Endothelial cell of umbilical vein (primary cell): Measurements from ENCODE around the gene BPIFB3. TPM values are rescaled to one million over a fixed set of nuclear protein-coding genes. Genes with fewer than 3 reads are reported as not detected.

ENCODE experiments used
- BruUV-seq: library from RNA; stranded (reverse); fragments of 400-500 nt; replicated peaks from 2 replicates; lab custom pipeline; 2021; lab: Mats Ljungman, UMichigan
- CTCF ChIA-PET: fragments of 300-600, 350-600 bp; sonication (Branson Sonifier 250); formaldehyde crosslinking; loops from one replicate; lab custom pipeline; 2021; ENCODE audit warnings: antibody characterized with exemption, inconsistent platforms; lab: Charles Lee
- POLR2A ChIA-PET: fragments of 300-600, 350-600 bp; sonication (Branson Sonifier 250); formaldehyde crosslinking; loops from one replicate; lab custom pipeline; 2021; ENCODE audit warnings: antibody characterized with exemption, inconsistent platforms; lab: Charles Lee
- DNase-seq: peaks from one replicate; pipeline ENCODE4 v3.0.0-alpha.2; 2011; ENCODE audit warnings: low read depth, low spot score
- FAIRE-seq: peaks from 2 replicates; lab custom pipeline; 2011; peaks lifted over from hg19 to GRCh38; lab: Jason Lieb, UNC
- H2AFZ ChIP-seq: 2 replicates; pipeline ENCODE4 v1.6.0; 2012; ENCODE audit warnings: low read depth, low read length, control low read depth, inconsistent platforms
- H3K27ac ChIP-seq: 2 replicates; pipeline ENCODE4 v1.5.1; 2011; ENCODE audit warnings: low read depth, mild to moderate bottlenecking, control low read depth, low read length, moderate library complexity; ENCODE audit not compliant: insufficient read depth
- H3K27me3 ChIP-seq, 2 experiments: 2 replicates each; pipeline versions ENCODE4 v1.6.0 to v1.6.1; 2011; ENCODE audit warnings: low read length in 2 of 2, mixed read lengths in 1 of 2; ENCODE audit not compliant: control insufficient read depth in 2 of 2, insufficient read depth in 2 of 2
- H3K36me3 ChIP-seq, 2 experiments: 2 replicates in 1 of 2; 3 replicates in 1 of 2; pipeline ENCODE4 v1.5.1; 2011; ENCODE audit warnings: low read length in 2 of 2, mild to moderate bottlenecking in 1 of 2, moderate library complexity in 1 of 2; ENCODE audit not compliant: control insufficient read depth in 2 of 2, insufficient read depth in 2 of 2; ENCODE audit errors: extremely low read depth in 1 of 2
- H3K4me1 ChIP-seq: 3 replicates; pipeline ENCODE4 v1.5.1; 2011; ENCODE audit warnings: mild to moderate bottlenecking, low read length; ENCODE audit not compliant: control insufficient read depth, insufficient read depth; ENCODE audit errors: extremely low read depth
- H3K4me2 ChIP-seq: 2 replicates; pipeline ENCODE4 v1.6.1; 2011; ENCODE audit warnings: low read length, control low read depth, mixed read lengths; ENCODE audit not compliant: insufficient read depth
- H3K4me3 ChIP-seq, 3 experiments: fragments of 200-600 bp in 1 of 3; sonication (generic), shearing (Covaris generic) in 1 of 3; replicated peaks in 1 of 3; 2 replicates each; pipeline ENCODE4 v1.5.1; 2011 to 2016; ENCODE audit warnings: control low read depth in 3 of 3, low read length in 3 of 3, mild to moderate bottlenecking in 2 of 3, inconsistent platforms in 1 of 3, low read depth in 1 of 3, moderate library complexity in 1 of 3; ENCODE audit not compliant: insufficient read depth in 1 of 3
- H3K79me2 ChIP-seq: 2 replicates; pipeline ENCODE4 v1.6.0; 2012; ENCODE audit warnings: low read length, inconsistent platforms; ENCODE audit not compliant: control insufficient read depth, insufficient read depth
- H3K9ac ChIP-seq: replicated peaks from 2 replicates; pipeline ENCODE3; 2011; ENCODE audit warnings: low read length, control low read depth; ENCODE audit not compliant: insufficient read depth; ENCODE audit errors: extremely low read depth
- H3K9me1 ChIP-seq: replicated peaks from 3 replicates; pipeline ENCODE4 v1.6.0; 2011; ENCODE audit warnings: mild to moderate bottlenecking, low read length; ENCODE audit not compliant: control insufficient read depth, insufficient read depth; ENCODE audit errors: extremely low read depth
- H3K9me3 ChIP-seq: replicated peaks from 2 replicates; pipeline ENCODE4 v1.5.1; 2012; ENCODE audit warnings: low read length, inconsistent platforms; ENCODE audit not compliant: control insufficient read depth, insufficient read depth
- H4K20me1 ChIP-seq: replicated peaks from 2 replicates; pipeline ENCODE3; 2011; ENCODE audit warnings: mild to moderate bottlenecking, low read length; ENCODE audit not compliant: control insufficient read depth, insufficient read depth; ENCODE audit errors: extremely low read depth
- EZH2 ChIP-seq: IDR thresholded peaks from 2 replicates; pipeline ENCODE4 v1.6.1; 2012; ENCODE audit warnings: borderline replicate concordance, low read depth, mild to moderate bottlenecking, moderate library complexity, low read length, inconsistent platforms; ENCODE audit not compliant: severe bottlenecking
- FOS ChIP-seq: IDR thresholded peaks from 2 replicates; pipeline ENCODE4 v1.6.1; 2011; ENCODE audit warnings: mild to moderate bottlenecking, low read length, moderate library complexity, borderline replicate concordance; ENCODE audit not compliant: insufficient read depth
- GATA2 ChIP-seq: IDR thresholded peaks from 2 replicates; pipeline ENCODE4 v1.7.0; 2011; ENCODE audit warnings: low read depth, mild to moderate bottlenecking, moderate library complexity, mixed read lengths, low read length; ENCODE audit not compliant: insufficient read length, insufficient read depth
- JUN ChIP-seq: IDR thresholded peaks from 2 replicates; pipeline ENCODE4 v1.6.1; 2011; ENCODE audit warnings: borderline replicate concordance, low read depth; ENCODE audit not compliant: insufficient read length, insufficient read depth
- MYC ChIP-seq: IDR thresholded peaks from one replicate; pipeline ENCODE4 v1.6.1; 2011; ENCODE audit warnings: mild to moderate bottlenecking, low read depth, low read length
- POLR2A ChIP-seq: IDR thresholded peaks from 2 replicates; pipeline ENCODE4 v1.6.1; 2012; ENCODE audit warnings: low read depth, mild to moderate bottlenecking, control low read depth, low read length
- POLR2AphosphoS5 ChIP-seq: IDR thresholded peaks from 2 replicates; pipeline ENCODE4 v1.6.1; 2012; ENCODE audit warnings: low read depth, mild to moderate bottlenecking, control low read depth, low read length, moderate library complexity; ENCODE audit not compliant: insufficient read depth
- dilution Hi-C: fragments of 300-500 bp; cut with MboI; formaldehyde crosslinking; loops from one replicate; pipeline ENCODE4 v1.15.0; 2019; ENCODE audit warnings: low sequenced_read_pairs; ENCODE audit not compliant: extremely low pct_ligation_motif_present
- intact Hi-C: fragments of 100-400 bp; cut with micrococcal nuclease; formaldehyde crosslinking; loops from one replicate; pipeline ENCODE4 v1.10.0; 2022
- polyA plus RNA-seq, 4 experiments: library from polyadenylated mRNA; depleted of rRNA in 3 of 4; stranded (reverse) in 3 of 4; unstranded in 1 of 4; fragments of >200 nt; gene quantifications; 2 replicates each; pipeline versions ENCODE4 v1.2.1 to v1.2.3, GENCODE V29; 2011 to 2012; ENCODE audit warnings: missing spikeins in 1 of 4
- total RNA-seq: library from RNA; stranded (reverse); gene quantifications from 2 replicates; pipeline ENCODE4 v1.2.3, GENCODE V29; 2021
- TF ChIP-seq, protein P1 (sequence below): IDR thresholded peaks from 2 replicates; pipeline ENCODE4 v1.6.1; 2011; ENCODE audit not compliant: insufficient read depth, insufficient read length

Gene BPIFB3
- total and polyA plus RNA-seq, 2 donors (not counting 3 experiments of a cell fraction or from before 2014, with no cell fraction given) = not detected

- FAIRE-seq = no peak
- H3K4me3 ChIP-seq = no peak overlapping the region
- H3K36me3 ChIP-seq = no peaks in the 10 kb centered on the region
- no peaks in the 10 kb centered on the region for H3K79me2 ChIP-seq
- H3K9me3 ChIP-seq = no peaks in the 10 kb centered on the region
- no peaks in the 10 kb centered on the region for H3K27me3 ChIP-seq
- H3K4me1 ChIP-seq = no peaks in the 10 kb centered on the region
- ChIA-PET POLR2A (no interaction called here), CTCF (no interaction called here)
- intact Hi-C loops = no loop called here
- H3K9me1 ChIP-seq = no peaks in the 10 kb centered on the region
- no peak overlapping the region for H2AFZ ChIP-seq
- H3K27ac ChIP-seq = no peak overlapping the region
- no peak overlapping the region for H3K9ac ChIP-seq
- DNase-seq = no peak
- H3K4me2 ChIP-seq = no peak overlapping the region
- dilution Hi-C loops = no loop called here
- no TSS peak for BruUV-seq
- H4K20me1 ChIP-seq = no peaks in the 10 kb centered on the region
- no peak for TF ChIP-seq MYC
- TF ChIP-seq POLR2A = no peak
- no peak for TF ChIP-seq POLR2AphosphoS5
- TF ChIP-seq, protein P1, sequence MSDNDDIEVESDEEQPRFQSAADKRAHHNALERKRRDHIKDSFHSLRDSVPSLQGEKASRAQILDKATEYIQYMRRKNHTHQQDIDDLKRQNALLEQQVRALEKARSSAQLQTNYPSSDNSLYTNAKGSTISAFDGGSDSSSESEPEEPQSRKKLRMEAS = no peak
- TF ChIP-seq EZH2 = no peak
- TF ChIP-seq GATA2 = no peak
- no peak for TF ChIP-seq FOS
- no peak for TF ChIP-seq JUN
Observed at GRCh38 chr20:33025318-33025876, 28.3 kb upstream of the BPIFB3 start.
